GM18511 (cell line): ENCODE measurements around the gene ANKRD1.

Experiments used
- ATAC-seq: cut with Tn5 transposase; IDR thresholded peaks from one replicate; pipeline ENCODE4 v1.9.1; 2021; ENCODE audit warnings: mild to moderate bottlenecking, moderate library complexity; ENCODE audit not compliant: unreplicated experiment

ANKRD1 gene

GRCh38 chr10:90865401-90865800, 55.5 kb downstream of the ANKRD1 start:
- no peak for ATAC-seq

- ATAC-seq: no peak
These were observed 57.9 kb downstream of the ANKRD1 start for GRCh38 chr10:90862908-90863514.
